Activated CD8-positive, alpha-beta memory T cell treated with anti-CD3 and anti-CD28 coated beads for 24 hours (primary cell): Measurements from ENCODE around the gene PRRT2.
"Not testable (repeated sequence)": the region's sequence is repeated elsewhere in the genome, so short reads cannot be mapped to it uniquely, and the experiment has no call there.

Experiments used
- DNase-seq: peaks from one replicate; pipeline ENCODE4 v3.0.0-alpha.2; 2020

PRRT2 gene

GRCh38 chr16:29790949-29791844 lies 20.8 kb upstream of the PRRT2 start:
- no peak for DNase-seq

- DNase-seq: no peak
Measured at GRCh38 chr16:29791845-29792807, 19.9 kb upstream of the PRRT2 start.

GRCh38 chr16:29793153-29793552 lies 18.8 kb upstream of the PRRT2 start:
- not testable (repeated sequence) for DNase-seq

- no peak for DNase-seq
Measured at GRCh38 chr16:29794231-29794710, 17.7 kb upstream of the PRRT2 start.

- no peak for DNase-seq
Measured at GRCh38 chr16:29802416-29802935, 9.5 kb upstream of the PRRT2 start.

- DNase-seq: no peak
Measured at GRCh38 chr16:29804020-29804419, 8.0 kb upstream of the PRRT2 start.

- no peak for DNase-seq
Measured at GRCh38 chr16:29804455-29805231, 7.3 kb upstream of the PRRT2 start.

- DNase-seq: peak; percentile 98
Measured at GRCh38 chr16:29805232-29806098, 6.5 kb upstream of the PRRT2 start.

GRCh38 chr16:29806099-29806579 lies 5.9 kb upstream of the PRRT2 start, which contains the start of gene MAZ:
MAZ (plus strand) TSS chr16:29806529; CDS start chr16:29806702, 173 bp downstream.
- no peak for DNase-seq

GRCh38 chr16:29806641-29807425 lies 5.2 kb upstream of the PRRT2 start:
- DNase-seq: peak; percentile 87

- peak; percentile 95 for DNase-seq
Measured at GRCh38 chr16:29807426-29808218, 4.4 kb upstream of the PRRT2 start.

- DNase-seq: peak; percentile 78
Measured at GRCh38 chr16:29808219-29808900, 3.6 kb upstream of the PRRT2 start.

- DNase-seq: peak; percentile 67
Measured at GRCh38 chr16:29809031-29809747, 2.8 kb upstream of the PRRT2 start.

GRCh38 chr16:29809850-29810698 lies 1.9 kb upstream of the PRRT2 start:
- peak; percentile 78 for DNase-seq

- DNase-seq: no peak
Measured at GRCh38 chr16:29810699-29811169, 1.3 kb upstream of the PRRT2 start.

- peak; percentile 90 for DNase-seq
Measured at GRCh38 chr16:29811170-29811895, 660 bp upstream of the PRRT2 start.
